Neutrophil (primary cell): ENCODE results near the gene DDO.

ENCODE experiments used
- H3K27ac ChIP-seq: fragments of 200-600 bp; sonication (generic); 2 replicates; pipeline ENCODE4 v1.5.1; 2016; ENCODE audit warnings: mild to moderate bottlenecking, moderate library complexity
- H3K27me3 ChIP-seq: fragments of 200-600 bp; sonication (generic); 2 replicates; pipeline ENCODE4 v1.6.0; 2016; ENCODE audit warnings: mild to moderate bottlenecking
- H3K36me3 ChIP-seq: fragments of 200-600 bp; sonication (generic); 2 replicates; pipeline ENCODE4 v1.5.1; 2017
- H3K4me1 ChIP-seq, 2 experiments: fragments of 200-600 bp in 1 of 2; sonication (generic) in 1 of 2; 1 replicate in 1 of 2; 2 replicates in 1 of 2; pipeline versions ENCODE4 v1.5.1 to v1.6.1; 2013 to 2016; ENCODE audit warnings: low read depth in 1 of 2, low read length in 1 of 2, mild to moderate bottlenecking in 1 of 2, moderate library complexity in 1 of 2; ENCODE audit not compliant: control insufficient read depth in 1 of 2, insufficient read depth in 1 of 2
- H3K4me3 ChIP-seq, 2 experiments: fragments of 200-600 bp in 1 of 2; sonication (generic) in 1 of 2; 1 replicate in 1 of 2; 2 replicates in 1 of 2; pipeline ENCODE4 v1.5.1; 2013 to 2016; ENCODE audit warnings: low read depth in 1 of 2, low read length in 1 of 2, mild to moderate bottlenecking in 1 of 2, moderate library complexity in 1 of 2
- H3K9me3 ChIP-seq: fragments of 200-600 bp; sonication (generic); 2 replicates; pipeline ENCODE4 v1.5.1; 2016
- CTCF ChIP-seq: fragments of 200-600 bp; sonication (generic); IDR thresholded peaks from 2 replicates; pipeline ENCODE4 v1.5.1; 2016; ENCODE audit warnings: antibody characterized with exemption

The DDO gene

GRCh38 chr6:110430236-110430635 lies 14.9 kb upstream of the DDO start:
- H3K27ac ChIP-seq: no peak overlapping the region
- H3K4me3 ChIP-seq: no peak overlapping the region
- H3K36me3 ChIP-seq: peaks cover 16% of the 10 kb centered on the region
- H3K4me1 ChIP-seq: peaks cover 19 to 26% of the 10 kb centered on the region in 2 experiments
- no peaks in the 10 kb centered on the region for H3K27me3 ChIP-seq
- no peak for TF ChIP-seq CTCF
- H3K9me3 ChIP-seq: no peaks in the 10 kb centered on the region

GRCh38 chr6:110428153-110428552 lies 12.8 kb upstream of the DDO start:
- TF ChIP-seq CTCF: no peak
- Histone ChIP-seq H3K27ac (no peak overlapping the region), H3K9me3 (no peaks in the 10 kb centered on the region), H3K4me3 (no peak overlapping the region), H3K27me3 (no peaks in the 10 kb centered on the region), H3K36me3 (peaks cover 16% of the 10 kb centered on the region), H3K4me1 (peaks cover 19 to 26% of the 10 kb centered on the region in 2 experiments)

- Histone ChIP-seq H3K4me1 (peaks cover 10 to 18% of the 10 kb centered on the region in 2 experiments), H3K27ac (no peak overlapping the region), H3K4me3 (no peak overlapping the region), H3K9me3 (no peaks in the 10 kb centered on the region), H3K36me3 (peaks cover 15% of the 10 kb centered on the region), H3K27me3 (no peaks in the 10 kb centered on the region)
- TF ChIP-seq CTCF: no peak
Observed at GRCh38 chr6:110425816-110426215, 10.4 kb upstream of the DDO start.

GRCh38 chr6:110422444-110422822 lies 7.1 kb upstream of the DDO start:
- no peak for TF ChIP-seq CTCF
- Histone ChIP-seq H3K27me3 (no peaks in the 10 kb centered on the region), H3K36me3 (peaks cover 6% of the 10 kb centered on the region), H3K9me3 (no peaks in the 10 kb centered on the region), H3K4me3 (no peak overlapping the region), H3K27ac (no peak overlapping the region), H3K4me1 (peaks cover 8 to 16% of the 10 kb centered on the region in 2 experiments)

- Histone ChIP-seq H3K4me3 (no peak overlapping the region), H3K27ac (no peak overlapping the region), H3K9me3 (no peaks in the 10 kb centered on the region), H3K27me3 (no peaks in the 10 kb centered on the region), H3K36me3 (peaks cover 6% of the 10 kb centered on the region), H3K4me1 (peaks cover 8 to 16% of the 10 kb centered on the region in 2 experiments)
- TF ChIP-seq CTCF: no peak
Observed at GRCh38 chr6:110421749-110422443, 6.5 kb upstream of the DDO start.
